A673 (cell line): Measurements from ENCODE around the gene KIAA1549. TPM values are rescaled to one million over a fixed set of nuclear protein-coding genes. Genes with fewer than 3 reads are reported as not detected.
"Not testable (repeated sequence)": the region's sequence is repeated elsewhere in the genome, so short reads cannot be mapped to it uniquely, and the experiment has no call there.

Experiments used
- Bru-seq: library from RNA; stranded (reverse); fragments of 400-500 nt; gene quantifications from one replicate; lab custom pipeline; 2021; lab: Mats Ljungman, UMichigan
- BruChase-seq, 2 experiments: library from RNA; stranded (reverse); fragments of 400-500 nt; gene quantifications; one replicate each; lab custom pipeline; 2021; lab: Mats Ljungman, UMichigan
- BruUV-seq: library from RNA; stranded (reverse); fragments of 400-500 nt; replicated peaks from 2 replicates; lab custom pipeline; 2021; lab: Mats Ljungman, UMichigan
- CTCF ChIA-PET: fragments of 300-600 bp; sonication (Branson Sonifier 250); formaldehyde crosslinking; loops from one replicate; lab custom pipeline; 2022; ENCODE audit warnings: antibody characterized with exemption; lab: Charles Lee
- POLR2A ChIA-PET: fragments of 300-600 bp; sonication (Branson Sonifier 250); formaldehyde crosslinking; loops from one replicate; lab custom pipeline; 2022; ENCODE audit warnings: antibody characterized with exemption; ENCODE audit not compliant: low non-redundant PET; lab: Charles Lee
- DNase-seq: peaks from one replicate; pipeline ENCODE4 v3.0.0-alpha.2; 2015; ENCODE audit warnings: low spot score
- H3K27ac ChIP-seq: fragments of 200-600 bp; sonication (generic); 2 replicates; pipeline ENCODE4 v1.5.1; 2016; ENCODE audit warnings: mixed run types, low read depth, mild to moderate bottlenecking, mixed read lengths, antibody characterized with exemption, low read length; ENCODE audit not compliant: poor library complexity, severe bottlenecking
- H3K27me3 ChIP-seq: fragments of 200-600 bp; sonication (generic); replicated peaks from 2 replicates; pipeline ENCODE4 v1.6.1; 2017; ENCODE audit warnings: mixed run types, low read depth, mild to moderate bottlenecking, mixed read lengths, antibody characterized with exemption, low read length; ENCODE audit not compliant: insufficient read depth, poor library complexity
- H3K36me3 ChIP-seq: fragments of 200-600 bp; sonication (generic); 2 replicates; pipeline ENCODE4 v1.6.1; 2016; ENCODE audit warnings: mixed run types, mild to moderate bottlenecking, mixed read lengths, antibody characterized with exemption, low read length; ENCODE audit not compliant: insufficient read depth, poor library complexity, severe bottlenecking
- H3K4me1 ChIP-seq: fragments of 200-600 bp; sonication (generic); 2 replicates; pipeline ENCODE4 v1.6.1; 2017; ENCODE audit warnings: mixed run types, mild to moderate bottlenecking, mixed read lengths, antibody characterized with exemption, low read length; ENCODE audit not compliant: insufficient read depth, poor library complexity, severe bottlenecking
- H3K4me3 ChIP-seq: fragments of 200-600 bp; sonication (generic); 2 replicates; pipeline ENCODE4 v1.5.1; 2016; ENCODE audit warnings: low read depth, mixed run types, mild to moderate bottlenecking, mixed read lengths, low read length; ENCODE audit not compliant: poor library complexity, severe bottlenecking
- H3K9me3 ChIP-seq: fragments of 200-600 bp; sonication (generic); 2 replicates; pipeline ENCODE4 v1.6.1; 2016; ENCODE audit warnings: mixed run types, low read depth, mild to moderate bottlenecking, mixed read lengths, antibody characterized with exemption, low read length; ENCODE audit not compliant: poor library complexity, severe bottlenecking
- CTCF ChIP-seq: fragments of 300-800, 200-600 bp; sonication (generic); conservative IDR thresholded peaks from 2 replicates; pipeline ENCODE4 v1.5.1; 2017; ENCODE audit warnings: low read depth, mild to moderate bottlenecking, antibody characterized with exemption, low read length, moderate library complexity, mixed read lengths
- EZH2 ChIP-seq: fragments of 200-600 bp; sonication (generic); IDR thresholded peaks from 2 replicates; pipeline ENCODE4 v1.6.1; 2017; ENCODE audit warnings: borderline replicate concordance, low read depth, mild to moderate bottlenecking, mixed read lengths, antibody characterized with exemption, low read length; ENCODE audit not compliant: poor library complexity, severe bottlenecking
- intact Hi-C: fragments of 100-400 bp; cut with micrococcal nuclease; formaldehyde crosslinking; loops from one replicate; pipeline ENCODE4 v1.10.0; 2022; ENCODE audit not compliant: unreplicated experiment
- long read RNA-seq: library from polyadenylated mRNA; stranded (forward); transcript quantifications from one replicate; pipeline ENCODE4 v2.0.0, GENCODE V29; 2022
- total RNA-seq: library from RNA; stranded (reverse); gene quantifications from 2 replicates; pipeline ENCODE4 v1.2.3, GENCODE V29; 2021

Gene KIAA1549
- total RNA-seq (2.5 and 4.2 TPM in 2 replicates), Bru-seq, nascent RNA (percentile 46 among the genes with signal in this experiment), BruChase-seq, experiment 1, labeled RNA remaining after a 2-hour chase (percentile 47 among the genes with signal in this experiment), BruChase-seq, experiment 2, labeled RNA remaining after a 6-hour chase (percentile 47 among the genes with signal in this experiment)
- long read RNA-seq, partial matches to known transcripts = 4 of 5 reads
- long read RNA-seq, other reads (novel, unspliced or antisense) = 1 of 5 reads

DNA sequence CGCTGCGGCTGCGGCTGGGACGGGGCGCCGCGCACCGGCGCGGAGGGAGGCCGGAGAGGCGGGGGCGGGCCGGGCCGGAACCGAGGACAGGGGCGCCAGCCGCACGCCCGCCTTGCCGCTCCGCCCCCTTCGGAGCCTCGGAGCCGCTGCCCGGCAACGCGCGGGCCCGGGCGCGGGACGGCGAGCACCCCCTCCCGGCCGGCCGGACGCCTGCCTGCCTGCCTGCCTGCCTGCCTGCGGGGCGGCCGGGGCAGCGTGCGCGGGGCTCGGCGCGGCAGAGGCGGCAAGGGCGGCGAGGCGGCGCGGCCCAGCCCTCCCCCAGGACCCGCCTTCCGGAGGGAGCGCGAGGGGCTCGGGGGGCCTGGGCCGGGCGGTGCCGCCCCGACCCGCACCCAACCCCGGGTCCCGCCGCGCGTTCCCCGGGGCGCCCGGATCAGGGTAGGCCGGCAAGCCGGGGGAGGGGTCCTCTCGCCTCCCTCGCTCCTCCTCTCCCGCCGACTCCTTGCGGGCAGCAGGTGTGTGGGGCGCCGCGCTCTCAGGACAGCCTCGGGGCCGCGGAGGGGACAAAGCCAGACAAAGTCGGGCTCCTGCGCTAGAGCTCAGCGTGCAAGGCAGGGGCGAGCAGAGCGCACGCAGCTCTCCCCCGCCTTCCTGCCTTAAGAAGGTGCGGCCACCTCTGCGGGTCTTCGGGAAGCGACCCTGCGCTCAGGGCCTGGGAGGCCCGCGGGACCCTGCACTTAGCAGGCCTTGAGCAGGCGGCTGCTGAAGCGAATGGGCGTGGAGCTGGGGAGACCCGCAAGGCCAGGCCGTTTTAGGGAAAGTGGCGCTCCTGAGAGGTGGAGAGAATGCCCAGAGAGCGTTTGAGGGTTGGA lies at the start of gene KIAA1549:
Gene KIAA1549 (minus strand): TSS at position 58 of the 872 bp plus-strand sequence. CDS start 120 bp downstream, outside the sequence.
- intact Hi-C loops = no loop called here
- ChIA-PET POLR2A (no interaction called here), CTCF (interaction anchor here (0.8 kb wide), 1 partner anchor 95 kb away, joined by 3 read pairs; no protein-coding TSS in a partner anchor)
- Histone ChIP-seq H3K27me3 (peaks cover 28% of the 10 kb centered on the region), H3K36me3 (no peaks in the 10 kb centered on the region), H3K4me3 (peak within 1 kb of the TSS; percentile 56), H3K4me1 (peaks cover 6% of the 10 kb centered on the region), H3K9me3 (no peaks in the 10 kb centered on the region), H3K27ac (no peak within 1 kb of the TSS)
- no peak for TF ChIP-seq CTCF
- TF ChIP-seq EZH2 = no peak
- peak; percentile 75 for DNase-seq
- no TSS peak for BruUV-seq

DNA sequence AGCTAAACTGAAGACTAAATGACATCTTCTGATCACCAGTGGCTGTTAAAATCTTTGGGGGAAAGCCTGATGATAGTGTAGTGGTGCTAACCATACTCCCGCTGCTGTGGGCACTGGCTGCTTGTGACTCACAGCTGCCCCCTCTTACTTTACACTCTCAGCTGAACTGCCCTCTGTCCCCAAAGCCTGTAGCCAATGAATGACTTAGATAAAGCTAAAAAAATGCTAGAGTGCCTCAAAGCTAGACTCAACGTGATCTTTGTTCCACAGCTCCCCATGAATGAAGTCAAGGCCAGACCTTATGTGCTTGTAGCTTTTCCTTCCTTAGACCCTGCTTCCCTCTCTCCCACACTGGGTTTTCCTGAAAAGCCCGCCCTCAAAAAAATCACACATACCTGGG lies 48.2 kb upstream of the KIAA1549 start:
- CTCF ChIA-PET = no interaction called here
- no TSS peak for BruUV-seq
- intact Hi-C loops = no loop called here
- H3K4me1 ChIP-seq = peaks cover 3% of the 10 kb centered on the region
- H3K9me3 ChIP-seq = no peaks in the 10 kb centered on the region
- H3K27me3 ChIP-seq = no peaks in the 10 kb centered on the region
- DNase-seq = no peak
- no peak overlapping the region for H3K27ac ChIP-seq
- POLR2A ChIA-PET = no interaction called here
- TF ChIP-seq EZH2 (no peak), CTCF (no peak)
- H3K36me3 ChIP-seq = peaks cover 89% of the 10 kb centered on the region
- H3K4me3 ChIP-seq = no peak overlapping the region

GRCh38 chr7:139026551-139026950 lies 45.4 kb upstream of the KIAA1549 start:
- POLR2A ChIA-PET = interaction anchor here (0.5 kb wide), 1 partner anchor 333 kb away, joined by 5 read pairs; the partner anchor contains the start of gene LUC7L2

GRCh38 chr7:139025861-139026260 lies 44.7 kb upstream of the KIAA1549 start:
- POLR2A ChIA-PET = not testable (repeated sequence)

More at GRCh38 chr7:139026551-139026950, 45.4 kb upstream of the KIAA1549 start:
- no peak for TF ChIP-seq CTCF
- no peak for TF ChIP-seq EZH2
- peaks cover 84% of the 10 kb centered on the region for H3K36me3 ChIP-seq
- H3K4me1 ChIP-seq = no peaks in the 10 kb centered on the region
- no TSS peak for BruUV-seq
- DNase-seq = no peak
- H3K27me3 ChIP-seq = no peaks in the 10 kb centered on the region
- no peaks in the 10 kb centered on the region for H3K9me3 ChIP-seq
- intact Hi-C loops = no loop called here
- H3K4me3 ChIP-seq = no peak overlapping the region
- no peak overlapping the region for H3K27ac ChIP-seq
- CTCF ChIA-PET = no interaction called here

More at GRCh38 chr7:139025861-139026260, 44.7 kb upstream of the KIAA1549 start:
- H3K4me1 ChIP-seq, DNase-seq, H3K27ac ChIP-seq, H3K27me3 ChIP-seq, H3K4me3 ChIP-seq, intact Hi-C loops, H3K9me3 ChIP-seq, CTCF ChIA-PET: not testable (repeated sequence)
- H3K36me3 ChIP-seq = peaks cover 83% of the 10 kb centered on the region
- BruUV-seq = TSS peak; percentile 5
